Stimulated activated CD8-positive, alpha-beta memory T cell treated with anti-CD3 and anti-CD28 coated beads, Interleukin-15, amount 100 ng/mL, for 1 hour (primary cell): ENCODE data around the gene IL36A.
A peak's percentile ranks its signal among the peaks of the same experiment; 100 is the strongest.

Source experiments
- DNase-seq: peaks from one replicate; pipeline ENCODE4 v3.0.0-alpha.2; 2020; ENCODE audit warnings: low read depth

The IL36A gene, protein sequence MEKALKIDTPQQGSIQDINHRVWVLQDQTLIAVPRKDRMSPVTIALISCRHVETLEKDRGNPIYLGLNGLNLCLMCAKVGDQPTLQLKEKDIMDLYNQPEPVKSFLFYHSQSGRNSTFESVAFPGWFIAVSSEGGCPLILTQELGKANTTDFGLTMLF

DNA sequence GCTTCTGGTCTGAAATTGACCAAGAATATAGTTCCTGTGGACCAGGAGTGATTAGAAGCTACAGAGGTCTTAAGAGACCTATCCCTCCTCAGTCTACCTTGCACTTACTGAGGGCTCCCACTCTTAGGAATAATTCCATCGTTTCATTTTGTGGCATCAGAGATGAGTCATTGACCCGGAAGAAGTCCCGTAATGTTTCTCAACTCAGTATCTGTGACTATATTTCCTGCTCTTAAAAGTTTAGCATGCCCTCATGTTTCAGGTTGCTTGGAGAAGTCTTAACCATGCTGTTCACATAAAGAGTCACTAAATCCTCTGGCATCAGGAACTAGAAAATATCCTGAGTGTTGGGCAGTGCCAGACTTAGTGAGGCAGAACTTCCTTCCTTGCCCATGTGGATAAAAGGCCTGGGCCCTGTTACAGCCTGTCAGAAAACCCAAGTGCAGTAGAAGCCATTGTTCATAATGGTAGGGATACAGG lies at the start of gene IL36A:
IL36A (plus strand) TSS at position 430 of the 480 bp plus-strand sequence. CDS start 413 bp downstream, outside the sequence.
- no peak for DNase-seq

DNA sequence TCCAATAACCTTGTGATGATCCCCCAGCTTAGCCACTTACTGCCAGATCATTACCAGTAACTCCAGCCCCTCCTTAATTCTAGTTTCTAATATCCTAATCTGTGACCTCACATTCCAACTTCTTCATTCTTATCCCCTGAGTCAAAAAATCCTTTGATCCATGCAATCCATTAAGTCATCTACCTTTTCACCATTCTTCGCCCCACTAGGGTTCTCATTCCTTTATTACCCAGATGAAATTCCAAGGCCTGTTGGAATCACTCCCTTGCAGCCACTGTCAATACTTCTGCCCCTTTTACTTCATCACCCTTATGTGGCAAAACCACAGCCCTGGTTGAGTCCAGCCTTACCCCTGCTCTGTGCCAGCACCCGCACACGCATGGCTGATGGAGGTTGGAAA lies 47.7 kb upstream of the IL36A start:
- DNase-seq = no peak

DNA sequence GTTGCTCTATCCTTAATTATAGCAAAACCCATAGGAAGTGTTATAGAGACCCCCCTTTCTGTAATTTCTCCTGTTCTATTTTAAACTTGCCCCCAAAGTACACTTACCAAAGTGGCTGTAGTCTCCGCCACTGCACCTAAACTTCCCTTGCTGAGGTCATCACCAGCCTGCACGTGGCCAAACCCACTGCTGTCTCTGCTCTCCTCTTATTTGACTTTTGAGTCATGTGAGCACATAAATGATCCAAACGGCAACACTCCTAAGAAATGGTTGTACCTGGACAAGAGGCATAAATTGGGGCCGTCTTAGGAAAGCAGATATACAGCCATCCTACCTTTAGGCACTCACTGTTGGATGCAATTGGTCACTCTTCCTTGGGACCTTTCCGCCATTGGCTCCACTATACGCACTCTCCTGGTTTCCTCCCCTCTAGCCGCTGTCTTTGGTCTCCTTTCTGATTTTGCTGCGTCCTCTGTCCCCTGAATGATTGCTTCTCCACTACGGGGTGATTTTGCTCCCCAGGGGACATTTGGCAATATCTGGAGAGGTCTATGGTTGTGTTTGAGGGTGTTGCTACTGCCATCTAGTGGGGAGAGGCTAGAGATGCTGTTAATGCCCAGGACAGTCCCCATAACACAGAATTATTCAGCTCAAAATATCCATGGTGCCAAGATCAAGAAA lies 46.7 kb upstream of the IL36A start:
- DNase-seq = no peak

DNA sequence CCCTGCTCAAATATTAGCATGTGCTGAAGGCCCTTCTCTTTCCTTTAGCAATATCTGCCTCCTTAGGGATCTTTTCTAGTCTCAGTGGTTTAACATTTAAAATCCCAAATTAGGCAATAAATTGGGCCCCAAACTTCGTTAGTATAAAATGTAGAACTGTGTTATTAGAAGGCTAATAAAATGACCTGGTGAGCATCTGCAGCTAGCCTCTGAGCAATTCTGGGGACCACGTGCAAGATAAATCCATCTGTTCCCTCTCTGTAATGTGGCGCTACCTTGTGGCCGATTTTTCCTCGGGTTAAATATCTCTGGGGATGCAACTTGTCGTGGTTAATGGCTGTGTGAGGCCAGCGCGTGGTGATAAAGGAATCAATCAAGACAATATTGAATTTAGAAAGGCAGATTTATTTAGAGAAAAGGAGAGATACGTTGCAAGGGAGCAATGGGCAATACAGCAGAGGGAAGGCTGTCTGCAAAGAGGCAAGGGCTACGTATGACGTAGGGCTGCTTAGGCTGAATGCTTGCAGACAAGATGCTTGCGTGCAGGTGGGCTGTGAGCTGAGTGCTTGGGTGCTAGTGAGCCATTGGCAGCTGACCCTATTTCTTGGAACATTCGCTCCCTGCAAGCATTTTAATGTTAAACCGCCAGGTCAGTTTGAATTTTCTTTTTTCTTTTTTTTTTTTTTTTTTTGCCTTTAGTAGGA lies 46.0 kb upstream of the IL36A start:
- DNase-seq = no peak

DNA sequence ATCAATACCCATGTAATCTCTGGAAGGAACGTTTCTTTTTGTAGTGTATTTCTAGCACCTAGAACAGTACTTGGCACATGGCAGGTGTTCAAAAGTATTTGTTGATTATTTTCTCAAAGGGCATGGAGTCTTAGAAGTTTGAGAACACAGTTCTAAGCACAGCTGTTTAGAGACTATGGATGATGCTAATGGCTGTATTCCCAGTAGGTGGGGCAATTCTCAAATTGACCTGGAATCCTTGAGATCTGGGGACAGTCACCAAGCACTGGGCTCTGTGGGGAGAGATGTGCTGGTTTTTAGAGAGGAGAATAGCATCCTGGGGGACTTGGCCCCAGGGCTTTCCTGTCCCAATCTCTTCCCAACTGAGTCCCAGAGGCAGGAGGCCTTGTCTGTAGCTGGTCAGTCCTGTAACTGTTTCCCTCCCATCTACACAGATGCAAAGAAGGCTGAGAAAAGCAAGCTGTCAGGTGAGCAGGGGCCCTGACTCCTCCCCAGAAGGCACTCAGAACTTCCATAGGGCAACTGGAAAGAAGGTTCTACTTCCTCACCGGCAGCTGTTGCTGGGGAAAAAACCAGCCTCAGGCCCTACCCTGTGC lies 44.9 kb upstream of the IL36A start:
- DNase-seq = no peak

DNA sequence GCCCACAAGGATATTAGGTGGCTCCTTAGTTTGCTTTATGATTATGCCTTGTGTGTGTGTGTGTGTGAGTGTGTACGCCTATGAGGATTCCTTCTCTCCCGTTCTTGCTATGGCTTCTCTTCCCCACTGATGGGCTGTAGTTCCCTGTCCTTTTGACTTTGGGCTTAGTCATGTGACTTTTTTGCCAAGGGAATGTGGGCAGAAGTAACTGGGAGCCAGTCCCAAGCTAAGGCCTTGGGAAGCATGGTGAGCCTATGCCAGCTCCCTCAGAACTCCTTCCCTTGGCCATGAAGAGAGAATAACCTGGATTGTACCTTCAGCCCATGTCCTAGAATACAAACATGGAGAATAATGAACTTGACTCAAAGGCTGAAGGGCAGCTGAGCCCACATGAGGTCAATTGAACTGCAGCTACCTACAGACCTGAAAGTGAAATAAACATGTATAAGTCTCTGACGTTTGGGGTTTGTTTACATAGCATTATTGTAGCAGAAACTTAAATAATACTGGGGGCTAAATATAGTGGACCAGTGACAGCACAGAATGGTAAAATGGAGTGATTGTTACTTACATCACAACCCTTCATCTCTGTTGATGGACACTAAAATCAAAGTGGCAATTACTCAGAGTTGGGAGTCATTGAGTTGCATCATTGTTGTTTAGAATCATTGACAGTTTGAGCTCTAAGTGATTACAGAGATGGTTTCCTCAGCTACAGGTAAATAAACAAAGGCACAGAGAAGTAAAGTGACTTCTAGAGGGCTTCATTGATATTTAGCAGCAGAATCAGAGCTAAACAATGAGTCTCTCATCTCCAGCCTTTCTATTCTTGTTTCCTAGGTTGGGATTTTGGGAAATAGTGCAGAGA lies 42.7 kb upstream of the IL36A start:
- no peak for DNase-seq

DNA sequence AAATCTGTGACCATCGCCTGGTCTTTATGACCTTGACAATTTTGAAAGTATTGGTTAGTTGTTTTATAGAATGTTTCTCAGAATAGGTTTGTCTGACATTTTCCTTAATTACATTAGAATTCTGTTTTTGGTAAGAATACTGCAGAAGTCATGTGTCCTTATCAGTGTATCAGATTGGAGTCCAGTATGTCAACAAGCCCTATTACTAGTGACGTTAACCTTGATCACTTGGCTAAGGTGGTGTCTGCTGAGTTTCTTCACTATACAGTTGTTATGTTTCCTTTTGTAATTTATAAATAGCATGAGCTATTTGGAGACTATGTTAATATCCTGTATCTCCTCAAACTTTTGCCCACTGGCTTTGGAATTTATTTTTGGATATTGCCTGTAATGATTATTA lies 38.2 kb upstream of the IL36A start:
- DNase-seq = no peak

DNA sequence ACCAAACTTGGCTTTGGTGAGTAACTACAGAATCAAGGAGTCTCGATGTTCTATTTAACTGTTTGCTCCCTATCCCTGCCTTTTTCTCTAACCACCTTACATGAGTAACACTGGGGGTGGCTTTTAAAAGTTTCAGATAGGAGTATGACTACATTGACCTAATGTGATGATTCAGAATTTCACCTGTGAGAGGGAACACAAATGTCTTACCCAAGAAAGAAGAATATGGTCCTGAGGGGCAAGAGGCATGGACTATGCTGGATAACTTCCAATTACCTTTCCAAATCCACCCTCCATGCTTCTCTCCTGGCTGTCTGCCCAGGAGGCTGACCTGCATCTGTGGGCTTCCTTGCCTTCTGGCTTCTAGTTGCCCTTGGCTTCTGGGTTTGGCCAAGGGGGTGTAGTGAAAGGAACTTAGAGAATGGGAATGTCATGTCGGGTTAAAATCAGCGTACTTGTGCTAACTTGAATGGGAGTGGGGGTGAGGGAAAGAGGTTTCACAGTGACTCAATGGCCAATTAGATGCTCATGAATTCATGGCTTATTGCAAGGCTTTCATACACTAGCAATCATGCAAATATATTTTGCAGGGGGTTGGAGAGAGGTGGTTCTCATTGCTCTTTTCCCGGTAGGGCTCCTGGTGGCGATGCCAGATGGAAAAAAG lies 32.7 kb upstream of the IL36A start:
- DNase-seq = no peak

DNA sequence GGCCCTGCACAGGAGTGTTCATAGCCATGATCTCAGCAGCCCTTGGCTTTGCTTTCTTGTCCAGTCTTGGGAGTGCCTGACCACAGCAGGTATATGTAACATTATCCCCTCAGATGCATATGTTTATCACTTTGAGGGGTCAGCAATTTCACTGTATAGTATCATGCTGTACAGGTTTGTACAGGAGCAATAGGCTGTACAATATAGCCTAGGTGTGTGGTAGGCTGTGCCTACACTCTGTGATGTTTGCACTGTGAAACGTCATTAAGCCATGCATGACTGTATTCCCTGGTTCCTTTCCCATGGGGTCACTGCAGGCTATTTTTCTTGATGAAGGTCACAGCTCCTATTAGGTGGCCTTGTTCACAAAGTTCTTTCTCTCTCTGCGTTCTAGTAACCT lies 32.1 kb upstream of the IL36A start:
- no peak for DNase-seq

DNA sequence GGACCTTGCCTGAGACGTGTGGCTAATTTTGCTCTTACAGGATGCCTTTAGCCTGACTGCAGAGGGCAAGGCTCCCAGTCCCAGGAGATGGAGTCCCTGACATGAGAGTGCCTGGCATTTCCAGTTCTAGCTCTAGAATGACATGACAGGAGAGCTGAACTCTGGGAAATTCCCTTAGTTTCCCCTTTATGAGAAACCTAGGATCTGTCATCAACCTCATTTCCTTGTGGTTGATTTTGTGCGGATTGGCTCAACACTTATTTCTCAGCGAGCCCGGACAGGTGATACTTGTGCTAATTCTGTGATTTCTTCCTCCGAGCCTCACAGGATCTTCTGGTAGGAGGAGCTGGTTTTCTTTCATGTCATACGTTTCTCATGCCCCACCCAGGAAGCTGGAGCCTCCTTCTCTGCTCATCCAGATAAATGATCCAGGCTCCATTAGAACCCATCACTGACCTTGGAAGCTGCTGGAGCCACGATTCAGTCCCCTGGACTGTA lies 27.7 kb upstream of the IL36A start, which contains the start of gene IL36G:
IL36G (plus strand) TSS at position 448 of the 498 bp plus-strand sequence. CDS start 633 bp downstream, outside the sequence.
- no peak for DNase-seq

DNA sequence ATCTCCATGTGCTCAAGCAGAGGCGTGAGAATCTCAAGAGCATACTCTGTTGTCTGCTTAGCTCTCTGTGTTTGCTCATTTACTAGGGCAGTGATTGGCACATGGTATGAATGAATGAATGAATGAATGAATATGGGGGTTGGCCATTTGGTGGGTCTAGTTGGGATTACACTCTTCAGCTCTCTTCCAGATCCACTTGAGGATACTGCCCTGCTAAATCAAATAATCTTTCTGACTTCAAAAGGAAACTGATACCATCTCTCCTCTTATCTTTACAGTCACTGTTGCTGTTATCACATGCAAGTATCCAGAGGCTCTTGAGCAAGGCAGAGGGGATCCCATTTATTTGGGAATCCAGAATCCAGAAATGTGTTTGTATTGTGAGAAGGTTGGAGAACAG lies 25.5 kb upstream of the IL36A start:
- DNase-seq = no peak

DNA sequence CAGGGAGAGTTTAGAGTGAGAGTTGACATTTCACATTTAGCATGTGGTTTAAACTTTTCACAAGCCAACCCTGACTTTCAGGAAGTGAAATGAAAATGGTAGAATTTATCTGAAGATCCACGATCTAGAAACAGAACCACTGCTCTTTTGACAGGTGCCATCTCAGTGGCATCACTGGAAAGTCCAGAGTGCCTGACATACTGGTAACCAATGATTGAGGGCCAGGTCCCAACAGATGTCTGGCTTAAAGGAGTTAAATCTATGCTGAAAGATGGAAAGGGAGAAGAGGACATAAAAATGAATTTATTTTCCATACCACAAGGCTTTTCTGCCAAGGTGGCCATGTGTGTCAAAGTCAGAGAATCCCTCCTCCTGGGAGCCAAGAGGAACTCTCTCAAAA lies 24.7 kb upstream of the IL36A start:
- DNase-seq = no peak

DNA sequence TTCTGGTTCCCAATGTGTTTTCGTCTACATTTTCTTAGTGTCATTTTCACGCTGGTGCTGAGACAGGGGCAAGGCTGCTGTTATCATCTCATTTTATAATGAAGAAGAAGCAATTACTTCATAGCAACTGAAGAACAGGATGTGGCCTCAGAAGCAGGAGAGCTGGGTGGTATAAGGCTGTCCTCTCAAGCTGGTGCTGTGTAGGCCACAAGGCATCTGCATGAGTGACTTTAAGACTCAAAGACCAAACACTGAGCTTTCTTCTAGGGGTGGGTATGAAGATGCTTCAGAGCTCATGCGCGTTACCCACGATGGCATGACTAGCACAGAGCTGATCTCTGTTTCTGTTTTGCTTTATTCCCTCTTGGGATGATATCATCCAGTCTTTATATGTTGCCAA lies 20.2 kb upstream of the IL36A start:
- DNase-seq = no peak

DNA sequence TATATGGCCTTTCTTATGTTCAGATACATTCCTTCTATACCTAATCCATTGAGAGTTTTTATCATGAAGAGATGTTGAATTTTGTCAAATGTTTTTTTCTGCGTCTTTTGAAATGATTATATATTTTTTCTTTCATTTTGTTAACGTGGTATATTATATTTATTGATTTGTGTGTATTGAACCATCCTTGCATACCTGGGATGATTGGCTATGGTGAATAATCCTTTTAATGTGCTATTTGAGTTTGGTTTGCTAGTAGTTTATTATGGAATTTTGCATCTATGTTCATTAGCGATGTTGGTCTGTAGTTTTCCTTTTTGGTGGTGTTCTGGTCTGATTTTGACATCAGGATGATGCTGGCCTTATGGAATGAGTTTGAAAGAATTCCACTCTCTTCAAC lies 15.6 kb upstream of the IL36A start:
- DNase-seq = no peak

DNA sequence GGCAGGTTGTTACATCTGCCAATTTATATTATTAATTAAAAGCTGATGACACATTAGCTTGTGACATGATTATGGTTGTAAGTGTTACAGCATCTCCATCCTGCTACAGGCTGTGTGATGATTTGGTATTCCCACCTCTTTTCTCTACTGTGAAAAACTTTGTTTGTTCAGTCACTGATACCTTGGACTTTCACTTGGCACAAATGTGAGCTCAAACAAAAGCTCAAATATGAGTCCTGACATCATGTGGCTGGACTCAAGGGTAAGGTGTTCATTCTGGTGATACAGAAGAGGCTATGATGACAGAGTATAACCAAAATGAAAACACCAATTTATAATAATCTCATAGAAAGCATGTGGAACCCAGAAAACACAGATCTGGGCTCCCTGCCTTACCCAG lies 11.4 kb upstream of the IL36A start:
- no peak for DNase-seq

DNA sequence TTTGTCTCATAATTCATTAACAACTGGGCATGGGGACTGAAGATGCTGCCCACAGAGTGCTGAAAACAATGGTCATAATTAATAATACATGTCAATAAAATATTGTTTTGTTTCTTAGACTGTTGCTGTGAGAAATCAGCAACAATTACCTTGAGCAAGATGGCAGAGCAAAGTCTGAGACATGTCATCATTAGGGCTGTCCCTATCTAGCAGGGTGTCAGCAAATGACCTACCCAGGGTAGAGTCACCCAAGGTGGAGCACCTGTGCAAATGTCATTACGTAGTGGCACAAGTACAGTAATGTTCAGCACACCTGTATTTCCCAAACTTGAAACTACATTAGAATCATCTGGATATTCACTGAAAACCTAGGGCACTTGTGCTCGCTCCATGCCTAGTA lies 10.6 kb upstream of the IL36A start:
- DNase-seq = no peak

DNA sequence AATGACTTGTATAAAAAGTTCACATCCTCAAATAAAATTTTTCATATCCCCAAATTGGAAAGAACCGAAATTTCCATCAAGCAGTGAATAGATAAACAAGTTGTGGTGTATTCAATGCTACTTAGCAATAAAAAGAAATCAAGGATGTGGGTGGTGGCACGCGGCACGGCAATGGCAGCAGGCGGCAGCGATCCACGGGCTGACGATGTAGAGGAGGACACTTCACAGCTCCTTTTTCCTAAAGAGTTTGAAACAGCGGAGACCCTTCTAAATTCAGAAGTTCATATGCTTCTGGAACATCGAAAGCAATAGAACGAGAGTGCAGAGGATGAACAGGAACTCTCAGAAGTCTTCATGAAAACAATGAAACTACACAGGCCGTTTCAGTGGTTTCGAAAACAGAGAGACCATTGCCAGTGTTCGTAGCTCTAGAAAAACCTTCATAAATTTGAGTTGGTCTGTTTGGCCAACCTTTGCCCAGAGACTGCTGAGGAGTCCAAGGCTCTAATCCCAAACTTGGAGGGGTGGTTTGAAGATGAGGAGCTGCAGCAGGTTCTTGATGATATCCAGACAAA lies 9.8 kb upstream of the IL36A start:
- DNase-seq = no peak

DNA sequence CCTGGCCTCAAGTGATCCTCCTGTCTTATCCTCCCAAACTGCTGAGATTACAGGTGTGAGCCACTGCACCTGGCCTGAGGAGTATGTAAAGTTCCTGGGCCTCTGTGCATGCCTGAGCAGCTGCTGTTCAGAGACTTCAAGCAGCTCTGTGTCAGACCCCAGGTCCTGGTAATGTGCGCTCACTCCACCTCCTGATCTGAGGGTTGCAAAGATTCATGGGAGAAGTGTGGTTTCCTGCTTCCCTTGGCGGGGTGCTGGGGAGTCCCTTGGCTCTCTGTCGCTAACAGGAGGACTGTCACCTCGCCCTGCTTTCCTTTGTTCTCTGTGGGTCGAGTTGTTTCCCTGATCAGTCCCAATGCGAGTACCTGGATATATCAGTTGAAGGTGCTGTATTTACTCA lies 8.6 kb upstream of the IL36A start:
- DNase-seq = peak; percentile 26

DNA sequence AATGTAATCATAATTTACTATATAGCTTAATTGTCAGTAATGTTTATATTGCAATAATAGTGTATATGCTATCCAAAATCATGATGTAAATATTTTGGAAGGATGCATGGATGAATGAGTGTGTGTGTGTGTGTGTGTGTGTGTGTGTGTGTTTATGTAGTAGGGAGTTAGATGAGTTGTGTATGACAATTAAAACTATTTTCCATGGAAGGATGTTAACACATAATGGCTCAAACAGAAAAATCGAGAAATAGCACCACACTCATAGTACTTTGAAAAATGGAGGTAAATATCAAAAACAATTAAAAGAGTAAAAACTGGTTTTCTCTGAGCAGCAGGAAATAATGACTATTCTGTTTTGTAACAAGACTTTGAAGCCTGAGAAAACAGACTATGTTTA lies 8.1 kb upstream of the IL36A start:
- DNase-seq = no peak

DNA sequence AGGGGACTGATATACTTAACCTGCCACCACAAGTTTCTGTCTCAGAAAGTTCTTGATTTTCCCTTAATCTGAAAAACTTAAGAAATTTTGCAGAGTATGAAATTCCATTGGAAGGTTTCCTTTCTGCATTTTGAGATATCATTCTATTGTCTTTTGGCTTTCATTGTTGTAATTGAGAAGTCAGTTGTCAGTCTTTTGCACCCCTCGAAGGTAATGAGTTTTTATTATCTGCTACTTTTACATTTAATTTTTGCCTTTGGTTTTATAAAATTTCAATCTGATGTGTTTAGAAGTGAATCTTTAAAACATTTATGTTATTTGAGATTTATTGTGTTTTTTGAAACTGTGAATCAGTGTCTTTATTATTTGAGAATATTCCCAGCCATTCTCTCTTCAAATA lies 4.8 kb upstream of the IL36A start:
- no peak for DNase-seq

DNA sequence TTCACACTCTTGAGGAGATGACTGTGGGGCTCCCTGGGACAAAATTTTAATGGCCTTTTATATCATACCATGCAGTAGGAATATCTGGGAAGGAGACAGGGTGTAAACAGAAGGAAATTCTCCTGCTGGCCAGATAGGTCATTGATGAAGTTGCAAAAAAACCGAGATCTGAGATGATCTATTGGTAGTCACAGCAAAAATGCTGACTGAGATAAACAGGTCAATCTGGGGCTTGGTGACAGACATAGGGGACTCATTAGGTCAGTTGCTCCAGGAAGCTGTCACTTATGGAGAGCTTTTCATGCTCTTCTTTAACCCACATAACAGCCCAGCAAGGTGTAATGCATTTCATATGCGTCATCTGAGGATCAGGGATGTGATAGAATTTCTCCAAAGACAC lies 2.6 kb upstream of the IL36A start:
- no peak for DNase-seq
